ENCODE results near the gene CDKN2AIPNL.

DNA sequence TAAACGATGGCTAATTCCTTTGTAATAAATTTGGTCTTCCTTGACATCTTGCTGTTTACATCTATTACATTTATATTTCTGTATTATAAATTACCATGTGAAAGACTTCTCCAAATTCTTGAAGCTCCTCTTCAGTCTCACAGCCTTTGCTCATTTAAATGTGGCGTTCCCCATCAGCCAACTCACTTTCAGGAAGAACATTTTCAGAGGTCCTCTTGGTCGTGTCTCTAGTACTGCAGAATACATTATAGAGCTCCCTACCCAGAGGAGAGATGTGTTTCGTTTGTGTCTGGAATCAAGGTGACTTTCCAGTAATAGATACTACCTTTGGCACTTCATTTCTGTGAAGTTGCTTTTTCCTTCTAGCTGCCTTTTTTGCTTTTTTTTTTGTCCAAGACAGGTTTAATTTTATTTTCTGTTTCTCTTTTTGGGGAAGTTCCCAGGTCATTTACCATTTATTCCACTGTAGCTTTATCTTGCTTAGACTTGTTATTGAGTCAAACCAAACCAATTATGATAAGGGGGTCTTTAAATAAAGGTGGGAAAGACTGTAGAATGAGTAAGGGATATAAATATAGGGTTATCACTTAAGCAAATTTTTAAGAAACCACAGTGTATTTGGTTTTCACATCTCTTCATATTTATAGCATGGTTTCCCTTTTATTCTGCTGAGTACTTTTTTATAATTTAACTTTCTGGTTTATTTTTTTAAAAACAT is 27.5 kb downstream of the CDKN2AIPNL start:
- TF ChIP-seq, protein P1, sequence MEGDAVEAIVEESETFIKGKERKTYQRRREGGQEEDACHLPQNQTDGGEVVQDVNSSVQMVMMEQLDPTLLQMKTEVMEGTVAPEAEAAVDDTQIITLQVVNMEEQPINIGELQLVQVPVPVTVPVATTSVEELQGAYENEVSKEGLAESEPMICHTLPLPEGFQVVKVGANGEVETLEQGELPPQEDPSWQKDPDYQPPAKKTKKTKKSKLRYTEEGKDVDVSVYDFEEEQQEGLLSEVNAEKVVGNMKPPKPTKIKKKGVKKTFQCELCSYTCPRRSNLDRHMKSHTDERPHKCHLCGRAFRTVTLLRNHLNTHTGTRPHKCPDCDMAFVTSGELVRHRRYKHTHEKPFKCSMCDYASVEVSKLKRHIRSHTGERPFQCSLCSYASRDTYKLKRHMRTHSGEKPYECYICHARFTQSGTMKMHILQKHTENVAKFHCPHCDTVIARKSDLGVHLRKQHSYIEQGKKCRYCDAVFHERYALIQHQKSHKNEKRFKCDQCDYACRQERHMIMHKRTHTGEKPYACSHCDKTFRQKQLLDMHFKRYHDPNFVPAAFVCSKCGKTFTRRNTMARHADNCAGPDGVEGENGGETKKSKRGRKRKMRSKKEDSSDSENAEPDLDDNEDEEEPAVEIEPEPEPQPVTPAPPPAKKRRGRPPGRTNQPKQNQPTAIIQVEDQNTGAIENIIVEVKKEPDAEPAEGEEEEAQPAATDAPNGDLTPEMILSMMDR (IDR thresholded peaks at IDR 0.05), result no peak
- TF ChIP-seq POLR2AphosphoS5 (IDR thresholded peaks at IDR 0.05; ENCODE audit: low read depth, low read length), result no peak
- TF ChIP-seq, protein P2, sequence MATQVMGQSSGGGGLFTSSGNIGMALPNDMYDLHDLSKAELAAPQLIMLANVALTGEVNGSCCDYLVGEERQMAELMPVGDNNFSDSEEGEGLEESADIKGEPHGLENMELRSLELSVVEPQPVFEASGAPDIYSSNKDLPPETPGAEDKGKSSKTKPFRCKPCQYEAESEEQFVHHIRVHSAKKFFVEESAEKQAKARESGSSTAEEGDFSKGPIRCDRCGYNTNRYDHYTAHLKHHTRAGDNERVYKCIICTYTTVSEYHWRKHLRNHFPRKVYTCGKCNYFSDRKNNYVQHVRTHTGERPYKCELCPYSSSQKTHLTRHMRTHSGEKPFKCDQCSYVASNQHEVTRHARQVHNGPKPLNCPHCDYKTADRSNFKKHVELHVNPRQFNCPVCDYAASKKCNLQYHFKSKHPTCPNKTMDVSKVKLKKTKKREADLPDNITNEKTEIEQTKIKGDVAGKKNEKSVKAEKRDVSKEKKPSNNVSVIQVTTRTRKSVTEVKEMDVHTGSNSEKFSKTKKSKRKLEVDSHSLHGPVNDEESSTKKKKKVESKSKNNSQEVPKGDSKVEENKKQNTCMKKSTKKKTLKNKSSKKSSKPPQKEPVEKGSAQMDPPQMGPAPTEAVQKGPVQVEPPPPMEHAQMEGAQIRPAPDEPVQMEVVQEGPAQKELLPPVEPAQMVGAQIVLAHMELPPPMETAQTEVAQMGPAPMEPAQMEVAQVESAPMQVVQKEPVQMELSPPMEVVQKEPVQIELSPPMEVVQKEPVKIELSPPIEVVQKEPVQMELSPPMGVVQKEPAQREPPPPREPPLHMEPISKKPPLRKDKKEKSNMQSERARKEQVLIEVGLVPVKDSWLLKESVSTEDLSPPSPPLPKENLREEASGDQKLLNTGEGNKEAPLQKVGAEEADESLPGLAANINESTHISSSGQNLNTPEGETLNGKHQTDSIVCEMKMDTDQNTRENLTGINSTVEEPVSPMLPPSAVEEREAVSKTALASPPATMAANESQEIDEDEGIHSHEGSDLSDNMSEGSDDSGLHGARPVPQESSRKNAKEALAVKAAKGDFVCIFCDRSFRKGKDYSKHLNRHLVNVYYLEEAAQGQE (IDR thresholded peaks at IDR 0.05; ENCODE audit: insufficient read depth in 1 of 2, low read depth in 2 of 2, low read length in 1 of 2), result no peak
- TF ChIP-seq SIN3A (IDR thresholded peaks at IDR 0.05; ENCODE audit: borderline replicate concordance, insufficient read depth, low read depth, low read length), result no peak
- TF ChIP-seq TCF7L2 (IDR thresholded peaks at IDR 0.05; ENCODE audit: low read depth, low read length), result no peak

All from Panc1 (cell line).